ENCODE data around the gene TMPRSS11E.

DNA sequence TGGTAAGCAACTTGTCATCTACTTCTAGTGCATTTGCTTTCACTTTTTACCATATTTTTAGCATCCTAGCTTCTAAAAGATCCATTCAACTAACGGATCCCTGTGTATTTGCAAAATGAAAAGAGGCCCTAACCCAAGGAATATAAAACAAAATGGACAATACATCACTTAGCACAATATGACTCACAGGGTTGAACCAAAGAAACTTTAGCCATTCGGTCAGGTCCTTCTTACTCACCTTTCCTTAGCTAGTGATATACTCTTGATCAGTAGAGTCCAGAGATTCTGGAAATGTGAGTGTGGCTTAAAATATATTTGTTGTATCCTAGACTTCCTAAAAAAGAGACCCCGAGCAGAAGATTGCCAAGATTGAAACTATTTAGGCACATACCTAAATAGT lies 19.5 kb downstream of the TMPRSS11E start:
- TF ChIP-seq, protein P1, sequence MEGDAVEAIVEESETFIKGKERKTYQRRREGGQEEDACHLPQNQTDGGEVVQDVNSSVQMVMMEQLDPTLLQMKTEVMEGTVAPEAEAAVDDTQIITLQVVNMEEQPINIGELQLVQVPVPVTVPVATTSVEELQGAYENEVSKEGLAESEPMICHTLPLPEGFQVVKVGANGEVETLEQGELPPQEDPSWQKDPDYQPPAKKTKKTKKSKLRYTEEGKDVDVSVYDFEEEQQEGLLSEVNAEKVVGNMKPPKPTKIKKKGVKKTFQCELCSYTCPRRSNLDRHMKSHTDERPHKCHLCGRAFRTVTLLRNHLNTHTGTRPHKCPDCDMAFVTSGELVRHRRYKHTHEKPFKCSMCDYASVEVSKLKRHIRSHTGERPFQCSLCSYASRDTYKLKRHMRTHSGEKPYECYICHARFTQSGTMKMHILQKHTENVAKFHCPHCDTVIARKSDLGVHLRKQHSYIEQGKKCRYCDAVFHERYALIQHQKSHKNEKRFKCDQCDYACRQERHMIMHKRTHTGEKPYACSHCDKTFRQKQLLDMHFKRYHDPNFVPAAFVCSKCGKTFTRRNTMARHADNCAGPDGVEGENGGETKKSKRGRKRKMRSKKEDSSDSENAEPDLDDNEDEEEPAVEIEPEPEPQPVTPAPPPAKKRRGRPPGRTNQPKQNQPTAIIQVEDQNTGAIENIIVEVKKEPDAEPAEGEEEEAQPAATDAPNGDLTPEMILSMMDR (IDR thresholded peaks at IDR 0.05) = no peak
- TF ChIP-seq POLR2A (IDR thresholded peaks at IDR 0.05) = no peak
